Stomach (tissue), 4 donors: ENCODE results near the gene DPP6.

ENCODE experiments used
- POLR2A ChIP-seq, 4 donors: fragments of 450-650 bp; IDR thresholded peaks; one replicate each; pipeline ENCODE4 v1.6.1; 2016; ENCODE audit warnings: antibody characterized with exemption in 4 of 4, control low read depth in 2 of 4, mild to moderate bottlenecking in 1 of 4, moderate library complexity in 1 of 4
- POLR2AphosphoS5 ChIP-seq, 3 donors: sonication (generic); formaldehyde crosslinking; IDR thresholded peaks; one replicate each; pipeline ENCODE4 v1.6.1; 2016; ENCODE audit warnings: antibody characterized with exemption in 3 of 3
- TF ChIP-seq, protein P1 (sequence below), 7 experiments: fragments of 450-650 bp in 4 of 7; fragments of 200-600 bp in 3 of 7; sonication (generic) in 3 of 7; IDR thresholded peaks; one replicate each; pipeline ENCODE4 v1.5.1; 2016 to 2019; ENCODE audit warnings: antibody characterized with exemption in 7 of 7, control low read depth in 2 of 7, mild to moderate bottlenecking in 1 of 7

DNA sequence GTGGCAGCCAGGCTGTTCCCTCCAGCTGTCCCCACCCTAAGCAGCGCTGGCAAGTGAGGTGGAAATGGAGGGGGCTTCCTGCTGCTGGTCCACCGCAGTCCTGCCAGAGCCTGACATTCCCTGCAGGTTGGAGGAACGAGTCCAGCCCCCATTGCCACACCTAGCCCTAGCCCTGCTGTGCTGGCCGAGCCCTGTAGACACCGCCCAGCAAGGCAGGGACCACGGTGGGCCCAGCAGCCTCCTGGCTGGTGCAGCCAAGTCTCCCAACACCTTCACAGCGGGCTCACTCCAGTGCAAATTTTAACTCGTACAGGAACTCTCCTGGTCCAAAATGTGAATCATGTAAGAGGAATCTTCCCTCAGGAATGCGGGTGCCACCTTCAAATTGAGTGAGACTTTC, 834.4 kb downstream of the DPP6 start:
- TF ChIP-seq POLR2AphosphoS5 (IDR thresholded peaks at IDR 0.05) (no peak), POLR2A (IDR thresholded peaks at IDR 0.05) (no peak)
- TF ChIP-seq, protein P1, sequence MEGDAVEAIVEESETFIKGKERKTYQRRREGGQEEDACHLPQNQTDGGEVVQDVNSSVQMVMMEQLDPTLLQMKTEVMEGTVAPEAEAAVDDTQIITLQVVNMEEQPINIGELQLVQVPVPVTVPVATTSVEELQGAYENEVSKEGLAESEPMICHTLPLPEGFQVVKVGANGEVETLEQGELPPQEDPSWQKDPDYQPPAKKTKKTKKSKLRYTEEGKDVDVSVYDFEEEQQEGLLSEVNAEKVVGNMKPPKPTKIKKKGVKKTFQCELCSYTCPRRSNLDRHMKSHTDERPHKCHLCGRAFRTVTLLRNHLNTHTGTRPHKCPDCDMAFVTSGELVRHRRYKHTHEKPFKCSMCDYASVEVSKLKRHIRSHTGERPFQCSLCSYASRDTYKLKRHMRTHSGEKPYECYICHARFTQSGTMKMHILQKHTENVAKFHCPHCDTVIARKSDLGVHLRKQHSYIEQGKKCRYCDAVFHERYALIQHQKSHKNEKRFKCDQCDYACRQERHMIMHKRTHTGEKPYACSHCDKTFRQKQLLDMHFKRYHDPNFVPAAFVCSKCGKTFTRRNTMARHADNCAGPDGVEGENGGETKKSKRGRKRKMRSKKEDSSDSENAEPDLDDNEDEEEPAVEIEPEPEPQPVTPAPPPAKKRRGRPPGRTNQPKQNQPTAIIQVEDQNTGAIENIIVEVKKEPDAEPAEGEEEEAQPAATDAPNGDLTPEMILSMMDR (IDR thresholded peaks at IDR 0.05) = no peak
